ENCODE results near the gene GDPD3.

The GDPD3 gene

DNA sequence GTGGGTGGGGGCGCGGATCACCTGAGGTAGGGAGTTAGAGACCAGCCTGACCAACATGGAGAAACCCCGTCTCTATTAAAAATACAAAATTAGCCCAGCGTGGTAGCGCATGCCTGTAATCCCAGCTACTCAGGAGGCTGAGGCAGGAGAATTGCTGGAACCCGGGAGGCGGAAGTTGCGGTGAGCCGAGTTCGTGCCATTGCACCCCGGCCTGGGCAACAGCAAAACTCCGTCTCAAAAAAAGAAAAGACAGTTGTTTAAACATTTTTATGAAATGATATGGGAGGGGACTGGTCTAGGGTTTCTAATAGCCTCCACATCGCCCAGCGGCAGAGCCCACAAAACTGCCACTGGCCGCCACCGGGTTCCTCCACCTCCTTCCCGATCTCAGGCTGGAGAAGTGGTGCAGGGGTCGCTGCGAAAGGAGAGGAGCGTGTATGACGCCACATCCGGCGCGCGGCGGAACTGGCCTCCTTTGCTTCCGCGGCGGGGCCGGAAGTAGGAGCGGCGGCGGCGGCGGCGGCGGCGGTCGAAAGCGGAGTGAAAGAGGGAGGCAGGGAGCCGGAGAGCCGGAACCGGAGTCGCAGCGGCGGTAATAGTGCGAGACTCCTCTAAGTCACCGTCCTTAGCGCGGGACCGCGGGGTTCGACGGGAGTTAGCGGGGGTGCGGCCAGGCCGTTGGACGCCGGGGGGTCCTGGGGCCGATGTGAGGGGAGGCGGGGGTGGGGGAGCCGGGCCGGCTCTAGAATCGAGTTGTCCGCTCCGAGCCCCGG, 37.6 kb downstream of the GDPD3 start, which contains the start of gene PPP4C:
Gene PPP4C (plus strand): TSS at position 492 of the 773 bp plus-strand sequence. CDS start 384 bp downstream, outside the sequence.
- DNase-seq: peak in 1 of 2 experiments; percentile 47

DNA sequence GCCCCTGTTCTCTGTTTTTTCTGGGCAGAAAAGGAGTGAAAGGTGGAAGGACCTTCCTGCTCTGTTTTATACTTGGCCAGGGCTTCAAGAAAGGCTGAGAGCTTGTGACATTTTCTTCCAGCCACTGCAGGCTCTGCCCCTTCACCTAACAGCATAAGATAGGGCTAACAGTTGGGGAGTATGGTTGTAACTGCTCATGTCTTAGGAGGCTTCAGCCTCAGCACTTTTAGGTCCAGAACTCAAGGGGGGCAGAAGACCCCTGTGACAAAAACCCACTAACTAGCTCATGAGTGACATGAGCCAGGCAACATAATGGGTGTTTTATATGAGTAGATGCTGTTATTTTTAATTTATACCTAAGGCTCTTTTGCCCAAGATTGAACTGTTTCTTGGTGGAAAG, 42.8 kb downstream of the GDPD3 start:
- no peak for DNase-seq

DNA sequence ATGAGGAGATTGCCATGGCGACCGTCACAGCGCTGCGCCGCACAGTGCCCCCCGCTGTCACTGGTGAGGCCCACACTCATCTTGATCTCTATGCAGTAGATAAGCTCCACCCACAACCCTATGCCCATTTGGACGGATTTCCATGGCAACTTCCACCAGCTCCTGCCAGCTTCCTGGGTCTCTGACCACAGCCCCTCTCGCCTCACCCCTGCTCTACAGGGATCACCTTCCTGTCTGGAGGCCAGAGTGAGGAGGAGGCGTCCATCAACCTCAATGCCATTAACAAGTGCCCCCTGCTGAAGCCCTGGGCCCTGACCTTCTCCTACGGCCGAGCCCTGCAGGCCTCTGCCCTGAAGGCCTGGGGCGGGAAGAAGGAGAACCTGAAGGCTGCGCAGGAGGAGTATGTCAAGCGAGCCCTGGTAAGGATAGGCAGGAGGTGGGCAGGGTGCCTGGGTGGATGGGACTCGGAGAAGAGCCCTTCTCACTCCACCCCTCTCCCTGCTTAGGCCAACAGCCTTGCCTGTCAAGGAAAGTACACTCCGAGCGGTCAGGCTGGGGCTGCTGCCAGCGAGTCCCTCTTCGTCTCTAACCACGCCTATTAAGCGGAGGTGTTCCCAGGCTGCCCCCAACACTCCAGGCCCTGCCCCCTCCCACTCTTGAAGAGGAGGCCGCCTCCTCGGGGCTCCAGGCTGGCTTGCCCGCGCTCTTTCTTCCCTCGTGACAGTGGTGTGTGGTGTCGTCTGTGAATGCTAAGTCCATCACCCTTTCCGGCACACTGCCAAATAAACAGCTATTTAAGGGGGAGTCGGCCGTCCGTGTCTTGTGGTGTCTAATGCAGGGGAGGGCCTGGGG, 43.5 kb downstream of the GDPD3 start:
- DNase-seq: no peak

DNA sequence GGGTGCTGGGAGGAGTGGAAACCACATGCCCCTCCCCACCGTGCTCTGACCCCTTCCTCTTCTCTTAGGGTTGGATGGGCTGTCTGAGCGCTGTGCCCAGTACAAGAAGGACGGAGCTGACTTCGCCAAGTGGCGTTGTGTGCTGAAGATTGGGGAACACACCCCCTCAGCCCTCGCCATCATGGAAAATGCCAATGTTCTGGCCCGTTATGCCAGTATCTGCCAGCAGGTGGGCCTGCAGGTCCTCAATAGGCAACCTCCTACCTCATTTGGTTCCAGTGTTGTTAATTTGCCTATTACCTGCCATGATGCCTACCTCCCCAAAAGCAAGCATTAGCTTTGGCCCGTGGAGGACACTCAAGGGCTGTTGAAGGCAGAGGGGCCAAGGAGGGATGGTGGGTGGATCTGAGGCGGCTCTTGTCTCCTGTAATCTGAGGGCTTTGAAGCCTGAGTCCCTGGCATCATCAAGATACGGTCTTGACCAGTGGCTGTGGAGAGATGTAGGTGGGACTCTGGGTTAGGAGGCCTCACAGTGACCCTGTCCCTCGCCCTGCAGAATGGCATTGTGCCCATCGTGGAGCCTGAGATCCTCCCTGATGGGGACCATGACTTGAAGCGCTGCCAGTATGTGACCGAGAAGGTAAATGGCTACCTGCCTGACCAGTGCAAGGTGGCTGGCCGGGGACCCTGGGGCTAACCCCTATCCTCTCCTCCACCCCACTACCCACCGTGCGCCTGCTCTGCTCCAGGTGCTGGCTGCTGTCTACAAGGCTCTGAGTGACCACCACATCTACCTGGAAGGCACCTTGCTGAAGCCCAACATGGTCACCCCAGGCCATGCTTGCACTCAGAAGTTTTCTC, 44.4 kb downstream of the GDPD3 start:
- no peak for DNase-seq

DNA sequence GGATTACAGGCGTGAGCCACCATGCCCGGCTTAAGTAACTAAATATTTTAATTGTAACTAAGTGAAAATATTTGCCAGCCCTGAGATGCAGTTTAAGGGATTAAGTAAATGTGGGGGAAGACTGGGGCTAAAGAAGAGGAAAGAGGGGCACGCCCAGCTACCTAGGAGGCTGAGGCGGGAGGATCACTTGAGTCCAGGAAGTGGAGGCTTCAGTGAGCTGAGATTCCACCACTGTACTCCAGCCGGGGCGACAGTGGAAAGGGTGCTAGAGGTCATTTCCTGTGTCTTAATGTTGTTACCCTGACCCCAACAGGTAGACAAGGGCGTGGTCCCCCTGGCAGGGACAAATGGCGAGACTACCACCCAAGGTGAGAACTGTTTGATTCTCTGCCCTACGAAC, 45.0 kb downstream of the GDPD3 start:
- DNase-seq: no peak

DNA sequence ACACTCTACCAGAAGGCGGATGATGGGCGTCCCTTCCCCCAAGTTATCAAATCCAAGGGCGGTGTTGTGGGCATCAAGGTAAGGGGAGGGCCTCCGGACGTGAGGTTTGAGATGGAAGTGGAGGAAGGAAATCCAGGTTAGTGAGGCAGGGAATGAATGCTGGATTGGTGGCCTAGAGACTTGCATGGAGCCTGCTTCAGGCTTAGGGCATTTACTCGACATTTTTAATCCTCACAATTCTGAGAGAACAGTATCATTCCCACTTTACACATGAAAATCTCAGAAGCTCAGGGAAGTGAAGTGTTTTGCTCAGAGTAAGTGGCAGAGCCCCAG, 45.8 kb downstream of the GDPD3 start:
- no peak for DNase-seq

DNA sequence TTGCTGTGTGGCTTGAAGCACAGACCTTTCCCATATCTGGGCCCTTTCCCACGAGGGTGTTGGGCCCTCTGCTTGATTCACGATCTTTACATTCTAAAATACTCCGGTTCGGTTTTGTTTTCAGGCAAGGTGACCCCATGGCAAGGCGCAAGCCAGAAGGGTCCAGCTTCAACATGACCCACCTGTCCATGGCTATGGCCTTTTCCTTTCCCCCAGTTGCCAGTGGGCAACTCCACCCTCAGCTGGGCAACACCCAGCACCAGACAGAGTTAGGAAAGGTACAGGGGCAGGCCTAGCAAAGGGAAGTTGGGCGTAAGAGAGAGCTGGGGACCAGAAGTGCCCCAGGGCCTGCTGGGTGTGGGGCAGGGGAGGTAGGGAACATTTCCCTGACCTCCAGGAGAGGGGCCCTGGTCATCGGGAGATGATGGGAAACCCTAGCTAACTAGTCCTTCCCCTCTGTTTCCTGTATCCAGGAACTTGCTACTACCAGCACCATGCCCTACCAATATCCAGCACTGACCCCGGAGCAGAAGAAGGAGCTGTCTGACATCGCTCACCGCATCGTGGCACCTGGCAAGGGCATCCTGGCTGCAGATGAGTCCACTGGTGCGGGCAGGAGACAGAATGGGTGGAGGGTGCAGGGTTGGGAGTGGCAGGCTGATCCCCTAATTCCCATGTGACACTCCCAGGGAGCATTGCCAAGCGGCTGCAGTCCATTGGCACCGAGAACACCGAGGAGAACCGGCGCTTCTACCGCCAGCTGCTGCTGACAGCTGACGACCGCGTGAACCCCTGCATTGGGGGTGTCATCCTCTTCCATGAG, 46.4 kb downstream of the GDPD3 start:
- no peak for DNase-seq

DNA sequence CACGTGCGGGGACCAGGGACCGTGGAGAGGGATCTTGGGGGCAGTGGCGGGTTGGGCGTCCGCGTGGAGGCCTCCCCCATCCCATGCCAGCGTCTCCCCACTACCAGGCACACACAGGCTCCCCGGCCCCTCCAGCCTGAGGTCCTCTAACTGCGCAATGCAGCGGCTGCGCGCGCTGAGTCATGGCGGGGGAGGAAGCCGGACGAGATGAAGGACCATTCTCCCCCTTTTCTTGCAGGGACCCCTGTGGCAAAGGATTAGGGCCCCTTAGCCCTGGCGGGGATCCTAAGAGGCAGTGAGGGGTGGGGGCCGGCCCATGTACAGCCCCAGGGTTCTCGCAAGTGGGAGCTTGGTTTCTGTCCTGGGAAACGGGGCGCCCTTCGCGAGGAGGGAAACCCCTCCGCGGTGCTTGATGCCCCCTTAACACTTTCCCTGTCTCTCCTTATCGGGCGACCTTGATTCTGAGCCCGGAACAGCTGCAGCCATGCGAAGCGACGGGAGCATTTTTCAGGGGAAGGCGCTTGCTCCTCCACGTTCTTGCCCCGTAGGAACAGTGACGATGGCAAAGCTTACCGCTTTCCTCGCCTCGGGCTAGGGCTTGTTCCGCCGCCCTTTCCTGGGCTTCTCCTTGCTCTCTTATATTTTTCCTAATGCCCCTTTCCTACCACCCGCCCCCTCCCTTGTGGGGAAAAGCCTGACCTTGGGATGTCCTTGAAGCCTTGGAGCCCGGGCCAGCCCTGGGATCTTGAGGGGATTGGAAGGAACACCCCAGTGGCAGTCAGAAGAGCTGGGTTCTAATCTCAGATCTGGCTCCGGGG, 47.2 kb downstream of the GDPD3 start:
- DNase-seq: no peak

DNA sequence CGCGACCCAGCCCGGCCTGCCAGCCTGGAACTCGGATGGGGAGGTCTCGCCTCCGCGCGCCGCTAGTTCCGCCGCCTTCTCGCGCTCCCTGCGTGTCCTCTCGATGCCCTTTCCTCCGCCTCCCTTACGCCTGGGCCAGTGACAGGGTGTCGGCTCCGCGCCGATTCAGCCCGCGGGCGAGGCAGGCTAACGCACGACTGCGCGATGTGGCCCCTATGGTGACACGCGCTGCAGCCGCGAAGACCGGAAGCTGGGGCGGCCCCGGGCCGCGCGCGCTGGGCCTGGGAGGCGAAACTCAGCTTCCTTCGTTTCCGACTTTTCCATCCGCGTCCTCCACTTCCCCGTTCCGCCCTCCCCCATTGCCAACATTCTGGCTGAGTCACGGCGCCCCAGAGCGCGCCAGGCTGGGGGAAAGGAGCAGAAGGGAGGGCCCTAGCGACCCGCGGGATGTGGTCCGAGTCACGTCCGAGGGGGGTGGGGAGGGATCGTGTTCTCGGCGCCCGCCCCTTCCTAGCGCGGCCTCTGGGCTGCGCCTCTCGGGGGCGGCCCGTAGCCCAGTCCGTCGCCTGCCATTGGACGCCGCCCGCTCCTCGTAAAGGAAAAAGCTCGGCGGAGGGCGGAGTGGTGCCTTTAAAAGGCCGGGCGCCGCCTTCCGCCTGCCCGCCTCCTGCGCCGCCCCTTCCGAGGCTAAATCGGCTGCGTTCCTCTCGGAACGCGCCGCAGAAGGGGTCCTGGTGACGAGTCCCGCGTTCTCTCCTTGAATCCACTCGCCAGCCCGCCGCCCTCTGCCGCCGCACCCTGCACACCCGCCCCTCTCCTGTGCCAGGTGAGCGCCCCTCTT, 48.0 kb downstream of the GDPD3 start, which contains the start of gene ALDOA:
Gene ALDOA (plus strand): TSS at position 659 of the 841 bp plus-strand sequence. CDS start 1,138 bp downstream, outside the sequence.
- peak; percentile 31 to 84 for DNase-seq

DNA sequence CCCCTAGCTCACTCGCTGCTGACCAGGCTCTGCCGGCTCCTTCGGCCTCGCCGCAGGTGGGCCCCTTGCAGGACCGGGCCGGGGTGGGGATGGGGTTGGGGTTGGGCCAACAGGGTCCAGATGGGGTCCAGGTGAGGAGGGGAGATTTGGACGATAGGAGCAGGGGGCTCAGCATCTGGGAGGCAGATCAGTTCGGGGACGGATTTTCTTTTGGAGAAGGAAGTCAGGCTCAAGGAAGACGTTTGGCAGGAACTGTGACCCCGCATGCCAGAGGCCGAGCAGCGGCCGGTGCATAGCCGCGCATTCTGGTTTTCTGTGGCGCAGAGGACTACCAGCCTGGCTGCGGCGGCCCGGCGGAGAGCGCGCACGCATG, 48.6 kb downstream of the GDPD3 start:
- DNase-seq: peak in 1 of 2 experiments; percentile 49

DNA sequence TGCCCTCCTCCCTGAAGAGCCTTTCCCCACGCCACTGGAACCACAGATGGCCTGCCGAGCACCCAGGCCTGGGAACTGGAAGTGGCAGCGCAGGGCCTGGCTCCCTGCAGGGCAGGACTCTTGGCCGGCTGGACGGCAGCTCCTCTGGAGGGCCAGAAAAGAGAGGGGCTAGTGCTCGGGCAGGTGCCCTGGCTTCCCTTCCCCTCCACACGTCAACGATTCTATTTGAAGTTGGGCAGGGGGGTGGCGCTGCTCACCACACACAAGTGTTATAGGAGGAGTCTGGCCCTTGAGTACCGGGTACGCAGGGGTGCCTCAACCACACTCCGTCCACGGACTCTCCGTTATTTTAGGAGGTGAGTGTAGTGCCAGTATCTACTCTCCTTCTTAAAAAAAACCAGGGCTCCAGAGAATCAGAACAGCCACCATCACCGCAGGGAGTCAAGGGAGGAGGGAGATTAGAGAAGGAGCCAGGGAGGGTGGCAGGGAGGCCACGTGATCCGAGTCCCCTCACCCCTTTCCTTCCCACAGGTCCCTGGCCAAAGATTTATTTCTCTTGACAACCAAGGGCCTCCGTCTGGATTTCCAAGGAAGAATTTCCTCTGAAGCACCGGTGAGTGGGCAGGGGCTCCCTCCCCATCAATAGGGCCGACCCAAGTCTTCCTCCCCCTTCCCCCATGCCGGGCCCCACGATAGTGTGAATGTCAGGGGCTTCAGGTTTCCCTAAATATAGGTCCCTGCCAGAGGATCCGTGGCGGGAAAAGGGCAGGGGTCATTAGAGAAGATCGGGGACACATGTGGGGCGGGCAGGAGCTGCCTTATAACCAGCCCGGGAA, 49.2 kb downstream of the GDPD3 start:
- DNase-seq: peak; percentile 56 to 65

DNA sequence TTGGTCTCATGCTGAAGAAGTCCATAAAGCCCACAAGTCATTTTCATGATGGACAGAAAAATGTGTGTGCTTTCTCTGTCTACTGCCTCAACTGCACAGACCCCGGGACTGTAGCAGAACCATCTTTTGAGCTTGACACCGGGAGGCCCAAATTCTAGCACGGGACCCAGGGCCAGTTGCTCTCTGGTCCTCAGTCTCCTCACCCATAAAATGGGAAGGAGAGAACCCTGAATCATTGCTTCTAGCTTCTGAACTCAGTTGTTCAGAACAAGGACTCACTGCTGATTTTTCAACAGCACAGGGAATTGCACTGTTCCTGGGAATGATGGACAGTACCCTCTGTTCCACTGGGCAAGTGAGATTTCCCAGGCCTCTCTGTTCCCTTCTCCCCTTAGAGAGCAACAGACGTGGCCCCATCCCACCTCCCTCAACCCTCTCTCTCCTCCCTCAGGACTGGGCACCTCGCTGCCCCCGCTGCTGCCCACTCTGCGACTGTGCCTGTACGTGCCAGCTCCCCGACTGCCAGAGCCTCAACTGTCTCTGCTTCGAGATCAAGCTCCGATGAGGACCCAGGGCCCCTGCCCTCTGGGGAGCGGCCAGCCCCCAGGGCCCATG, 50.0 kb downstream of the GDPD3 start:
- no peak for DNase-seq

DNA sequence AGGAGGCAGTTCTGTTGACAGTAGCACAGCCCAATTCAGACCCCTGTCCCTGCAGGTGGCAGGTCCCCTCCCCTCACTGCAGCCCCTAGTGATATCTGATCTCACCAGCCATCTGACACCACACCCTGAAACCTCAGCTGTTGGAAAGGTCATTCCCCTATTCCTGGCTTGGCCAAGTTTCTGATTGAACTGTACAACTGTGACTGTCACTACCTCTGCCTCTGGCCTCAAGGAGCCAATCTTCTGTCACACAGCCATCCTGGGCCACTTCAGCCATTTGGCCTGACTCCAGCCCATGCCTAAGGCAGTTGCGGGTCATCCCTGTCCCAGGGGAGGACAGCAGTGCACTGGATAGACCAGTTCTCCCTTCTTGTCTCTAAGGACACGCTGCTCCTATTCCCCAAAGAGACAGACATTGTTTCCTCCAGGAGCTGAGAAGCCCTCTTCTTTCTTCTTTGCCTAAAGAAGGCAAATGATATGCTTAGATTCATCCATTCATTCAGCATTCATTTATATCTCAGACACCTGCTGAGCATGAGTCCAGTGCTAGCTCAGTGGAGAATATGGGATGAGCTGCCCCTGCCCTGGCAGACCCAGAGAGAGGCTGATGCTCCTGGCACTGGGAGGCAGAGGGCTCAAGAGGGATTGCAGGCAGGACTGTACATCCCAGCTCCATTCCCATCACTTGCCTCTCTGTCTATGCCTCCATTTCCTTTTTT, 52.3 kb downstream of the GDPD3 start:
- DNase-seq: no peak

DNA sequence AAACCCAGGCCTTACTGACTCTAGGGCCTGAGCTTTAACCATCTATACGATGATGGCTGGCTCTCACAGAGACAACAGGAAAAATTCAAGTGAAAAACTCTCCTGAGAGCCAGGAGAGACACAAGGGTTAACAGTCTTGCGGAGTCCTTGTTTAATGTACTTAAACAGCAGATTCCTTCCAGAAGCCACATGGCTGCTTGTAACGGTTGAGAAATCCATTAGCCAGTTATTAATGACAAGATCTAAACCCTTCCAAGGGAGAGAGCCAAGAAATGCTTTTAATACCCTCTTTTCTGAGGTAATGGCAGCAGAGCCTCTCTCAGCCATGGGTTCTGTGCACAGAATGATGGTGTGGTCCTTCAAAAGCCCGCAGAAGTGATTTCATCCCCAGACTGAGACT, 53.0 kb downstream of the GDPD3 start:
- no peak for DNase-seq

DNA sequence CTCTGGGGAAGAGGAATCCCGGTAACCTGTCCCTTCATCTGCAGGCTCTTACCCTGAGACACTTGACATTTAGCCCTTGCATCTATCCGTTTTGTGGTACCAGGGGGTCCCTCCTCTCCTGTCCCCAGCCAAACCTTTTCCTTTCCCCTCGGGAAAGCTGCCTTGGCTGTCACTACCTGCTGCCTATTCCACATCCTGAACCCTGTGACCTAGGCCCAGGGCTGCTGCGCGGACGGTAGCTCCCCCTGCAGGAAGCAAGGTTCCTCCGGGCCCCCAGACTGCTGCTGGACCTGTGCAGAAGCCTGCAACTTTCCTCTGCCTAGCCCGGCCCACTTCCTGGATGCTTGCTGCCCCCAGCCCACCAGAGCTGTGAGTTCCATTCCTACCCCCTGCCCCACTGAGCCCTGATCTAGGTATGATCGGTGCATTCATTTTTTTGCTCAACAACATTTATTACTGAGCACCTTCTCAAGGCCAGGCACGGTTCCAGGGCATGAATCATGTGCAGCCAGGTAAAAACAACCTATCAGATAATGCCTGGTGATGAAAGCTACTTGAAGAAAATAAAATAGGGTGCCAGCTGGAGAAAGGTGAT, 58.3 kb downstream of the GDPD3 start:
- DNase-seq: no peak

Measured in cerebellar nuclear complex (tissue), 1 donor.